Neural progenitor cell (in vitro differentiated cells): ENCODE measurements around the gene MPRIP. TPM values are rescaled to one million over a fixed set of nuclear protein-coding genes. Genes with fewer than 3 reads are reported as not detected.

Experiments used
- DNase-seq: peaks from one replicate; pipeline ENCODE4 v3.0.0-alpha.2; 2016; ENCODE audit warnings: low spot score
- H2AFZ ChIP-seq: fragments of 200-600 bp; sonication (generic); replicated peaks from 2 replicates; pipeline ENCODE4 v1.6.1; 2016; ENCODE audit warnings: antibody characterized with exemption
- H3F3A ChIP-seq: fragments of 200-600 bp; sonication (generic); 2 replicates; pipeline ENCODE4 v1.6.1; 2016; ENCODE audit warnings: antibody characterized with exemption, low read depth
- H3K27ac ChIP-seq: fragments of 200-600 bp; sonication (generic); 2 replicates; pipeline ENCODE4 v1.5.1; 2016; ENCODE audit warnings: mild to moderate bottlenecking
- H3K27me3 ChIP-seq: fragments of 200-600 bp; sonication (generic); 2 replicates; pipeline ENCODE4 v1.6.1; 2016; ENCODE audit warnings: mild to moderate bottlenecking, moderate library complexity
- H3K36me3 ChIP-seq: fragments of 200-600 bp; sonication (generic); 2 replicates; pipeline ENCODE4 v1.5.1; 2016
- H3K4me1 ChIP-seq: fragments of 200-600 bp; sonication (generic); 2 replicates; pipeline ENCODE4 v1.6.1; 2016; ENCODE audit warnings: mixed run types
- H3K4me2 ChIP-seq: fragments of 200-600 bp; sonication (generic); 2 replicates; pipeline ENCODE4 v1.6.1; 2016
- H3K4me3 ChIP-seq: fragments of 200-600 bp; sonication (generic); 2 replicates; pipeline ENCODE4 v1.5.1; 2016
- H3K79me2 ChIP-seq: fragments of 200-600 bp; sonication (generic); 2 replicates; pipeline ENCODE4 v1.6.1; 2016; ENCODE audit warnings: low read depth
- H3K9ac ChIP-seq: fragments of 200-600 bp; sonication (generic); 2 replicates; pipeline ENCODE4 v1.6.1; 2016
- H3K9me3 ChIP-seq: fragments of 200-600 bp; sonication (generic); 2 replicates; pipeline ENCODE4 v1.5.1; 2016; ENCODE audit warnings: low read depth
- H4K20me1 ChIP-seq: fragments of 200-600 bp; sonication (generic); 2 replicates; pipeline ENCODE4 v1.6.1; 2016; ENCODE audit warnings: low read depth
- H3K27ac Mint-ChIP-seq: 3 replicates; pipeline ENCODE4 v1.8.0; 2021; ENCODE audit warnings: mixed read lengths
- H3K27me3 Mint-ChIP-seq: 2 replicates; pipeline ENCODE4 v1.8.0; 2022; ENCODE audit warnings: low read depth, mild to moderate bottlenecking, inconsistent platforms, moderate library complexity, mixed read lengths; ENCODE audit not compliant: insufficient read depth
- H3K36me3 Mint-ChIP-seq: 3 replicates; pipeline ENCODE4 v1.8.0; 2021; ENCODE audit warnings: mixed read lengths
- H3K4me1 Mint-ChIP-seq: 3 replicates; pipeline ENCODE4 v1.8.0; 2021; ENCODE audit warnings: mixed read lengths
- H3K4me3 Mint-ChIP-seq: 3 replicates; pipeline ENCODE4 v1.8.0; 2021; ENCODE audit warnings: mild to moderate bottlenecking, moderate library complexity, mixed read lengths
- H3K9me3 Mint-ChIP-seq: 3 replicates; pipeline ENCODE4 v1.8.0; 2020; ENCODE audit warnings: mixed read lengths
- EZH2 ChIP-seq: fragments of 200-600 bp; sonication (generic); IDR thresholded peaks from 2 replicates; pipeline ENCODE4 v1.6.1; 2017; ENCODE audit warnings: antibody characterized with exemption, mild to moderate bottlenecking, moderate library complexity
- EZH2phosphoT487 ChIP-seq: fragments of 200-600 bp; sonication (generic); IDR thresholded peaks from 2 replicates; pipeline ENCODE4 v1.6.1; 2017; ENCODE audit warnings: antibody characterized with exemption
- total RNA-seq: library from RNA; depleted of rRNA; stranded (reverse); fragments of >200 nt; gene quantifications from 2 replicates; pipeline ENCODE4 v1.2.3, GENCODE V29; 2015; ENCODE audit warnings: low replicate concordance
- TF ChIP-seq, protein P1 (sequence below): fragments of 200-600 bp; sonication (generic); IDR thresholded peaks from 2 replicates; pipeline ENCODE4 v1.5.1; 2017; ENCODE audit warnings: antibody characterized with exemption, mild to moderate bottlenecking

Gene MPRIP
- total RNA-seq, 1 donor from 2014 or later: 42.1 TPM

DNA sequence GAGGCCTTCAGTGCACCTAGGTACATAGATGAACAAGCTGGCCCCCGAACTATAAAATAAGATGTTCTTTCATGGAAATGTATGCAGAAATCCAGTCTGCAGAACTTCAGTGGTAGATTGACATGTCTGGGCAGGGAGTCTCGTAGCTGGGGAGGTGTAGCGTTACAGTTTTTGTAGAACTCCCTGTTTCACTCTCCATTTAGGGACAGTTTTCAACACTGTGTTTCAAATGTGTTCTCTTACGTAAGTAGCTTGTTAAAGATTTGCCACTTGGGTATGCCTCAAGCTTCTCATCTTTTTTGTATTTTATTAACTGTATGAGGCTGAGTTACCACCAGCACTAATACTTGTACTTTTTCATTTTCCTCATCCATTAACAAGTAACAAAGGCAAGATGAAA is 117.3 kb downstream of the MPRIP start:
- Histone ChIP-seq H3K27ac (no peak overlapping the region), H3K36me3 (no peaks in the 10 kb centered on the region), H2AFZ (no peak overlapping the region), H3K4me1 (no peaks in the 10 kb centered on the region), H3K4me2 (no peak overlapping the region), H3K4me3 (no peak overlapping the region), H4K20me1 (peaks cover 8% of the 10 kb centered on the region), H3K79me2 (no peaks in the 10 kb centered on the region), H3F3A (no peaks in the 10 kb centered on the region), H3K27me3 (no peaks in the 10 kb centered on the region), H3K9me3 (no peaks in the 10 kb centered on the region), H3K9ac (no peak overlapping the region)
- H3K36me3 Mint-ChIP-seq: peaks cover 22% of the 10 kb centered on the region
- H3K4me3 Mint-ChIP-seq: no peak overlapping the region
- TF ChIP-seq, protein P1, sequence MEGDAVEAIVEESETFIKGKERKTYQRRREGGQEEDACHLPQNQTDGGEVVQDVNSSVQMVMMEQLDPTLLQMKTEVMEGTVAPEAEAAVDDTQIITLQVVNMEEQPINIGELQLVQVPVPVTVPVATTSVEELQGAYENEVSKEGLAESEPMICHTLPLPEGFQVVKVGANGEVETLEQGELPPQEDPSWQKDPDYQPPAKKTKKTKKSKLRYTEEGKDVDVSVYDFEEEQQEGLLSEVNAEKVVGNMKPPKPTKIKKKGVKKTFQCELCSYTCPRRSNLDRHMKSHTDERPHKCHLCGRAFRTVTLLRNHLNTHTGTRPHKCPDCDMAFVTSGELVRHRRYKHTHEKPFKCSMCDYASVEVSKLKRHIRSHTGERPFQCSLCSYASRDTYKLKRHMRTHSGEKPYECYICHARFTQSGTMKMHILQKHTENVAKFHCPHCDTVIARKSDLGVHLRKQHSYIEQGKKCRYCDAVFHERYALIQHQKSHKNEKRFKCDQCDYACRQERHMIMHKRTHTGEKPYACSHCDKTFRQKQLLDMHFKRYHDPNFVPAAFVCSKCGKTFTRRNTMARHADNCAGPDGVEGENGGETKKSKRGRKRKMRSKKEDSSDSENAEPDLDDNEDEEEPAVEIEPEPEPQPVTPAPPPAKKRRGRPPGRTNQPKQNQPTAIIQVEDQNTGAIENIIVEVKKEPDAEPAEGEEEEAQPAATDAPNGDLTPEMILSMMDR: no peak
- TF ChIP-seq EZH2phosphoT487: no peak
- no peak for TF ChIP-seq EZH2
- no peaks in the 10 kb centered on the region for H3K9me3 Mint-ChIP-seq
- no peak for DNase-seq
- H3K27me3 Mint-ChIP-seq: peaks cover 5% of the 10 kb centered on the region
- no peak overlapping the region for H3K27ac Mint-ChIP-seq
- H3K4me1 Mint-ChIP-seq: peaks cover 2% of the 10 kb centered on the region

DNA sequence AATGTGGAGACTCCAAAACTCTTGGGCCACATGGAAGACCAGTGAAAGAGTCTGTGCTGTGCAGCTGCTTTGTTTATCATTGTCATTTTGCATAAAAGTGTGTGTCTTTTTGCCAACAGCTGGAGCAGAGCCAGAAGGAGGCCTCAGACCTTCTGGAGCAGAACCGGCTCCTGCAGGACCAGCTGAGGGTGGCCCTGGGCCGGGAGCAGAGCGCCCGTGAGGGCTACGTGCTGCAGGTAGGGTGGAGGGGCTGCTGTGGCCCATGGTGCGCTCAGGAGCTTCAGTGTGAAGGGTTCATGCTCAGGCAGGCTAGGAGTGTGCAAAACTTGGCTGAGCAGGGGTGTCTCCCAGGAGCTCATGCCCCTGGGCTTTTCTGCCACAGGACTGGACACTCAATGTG is 118.9 kb downstream of the MPRIP start:
- Histone ChIP-seq H3K36me3 (no peaks in the 10 kb centered on the region), H3F3A (no peaks in the 10 kb centered on the region), H3K4me1 (no peaks in the 10 kb centered on the region), H3K9me3 (no peaks in the 10 kb centered on the region), H3K79me2 (no peaks in the 10 kb centered on the region), H3K4me2 (no peak overlapping the region), H3K4me3 (no peak overlapping the region), H3K9ac (no peak overlapping the region), H3K27me3 (no peaks in the 10 kb centered on the region), H4K20me1 (peaks cover 8% of the 10 kb centered on the region), H3K27ac (no peak overlapping the region), H2AFZ (no peak overlapping the region)
- H3K36me3 Mint-ChIP-seq: peaks cover 23% of the 10 kb centered on the region
- H3K9me3 Mint-ChIP-seq: no peaks in the 10 kb centered on the region
- peaks cover 5% of the 10 kb centered on the region for H3K27me3 Mint-ChIP-seq
- no peak overlapping the region for H3K27ac Mint-ChIP-seq
- TF ChIP-seq, protein P1: no peak
- no peak for DNase-seq
- H3K4me3 Mint-ChIP-seq: no peak overlapping the region
- peaks cover 2% of the 10 kb centered on the region for H3K4me1 Mint-ChIP-seq

DNA sequence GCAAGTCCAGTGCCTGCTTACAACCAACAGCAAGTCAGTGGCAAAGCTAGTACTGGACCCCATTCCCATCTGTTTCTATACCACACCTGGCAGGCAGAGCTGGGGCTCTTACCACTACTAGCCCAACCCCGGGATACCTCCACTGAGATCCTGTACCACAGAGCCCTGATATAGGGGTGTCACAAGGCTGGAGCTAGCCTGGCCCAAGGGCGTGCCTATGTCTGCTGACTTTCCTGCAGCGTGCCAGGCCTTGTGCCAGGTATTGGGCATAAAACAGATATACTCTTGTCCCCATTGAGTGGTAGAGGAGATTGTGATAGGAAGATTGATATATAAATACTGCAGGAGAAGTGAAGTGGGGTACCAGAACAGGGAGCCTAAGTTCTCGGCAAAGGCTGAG is 119.5 kb downstream of the MPRIP start:
- Mint-ChIP-seq H3K36me3 (peaks cover 21% of the 10 kb centered on the region), H3K27ac (no peak overlapping the region), H3K27me3 (peaks cover 5% of the 10 kb centered on the region), H3K4me3 (no peak overlapping the region), H3K4me1 (peaks cover 2% of the 10 kb centered on the region), H3K9me3 (no peaks in the 10 kb centered on the region)
- Histone ChIP-seq H3K9me3 (no peaks in the 10 kb centered on the region), H3K9ac (no peak overlapping the region), H3F3A (no peaks in the 10 kb centered on the region), H3K27ac (no peak overlapping the region), H3K27me3 (no peaks in the 10 kb centered on the region), H3K4me3 (no peak overlapping the region), H4K20me1 (peaks cover 8% of the 10 kb centered on the region), H3K4me2 (no peak overlapping the region), H3K79me2 (no peaks in the 10 kb centered on the region), H2AFZ (no peak overlapping the region), H3K36me3 (no peaks in the 10 kb centered on the region), H3K4me1 (no peaks in the 10 kb centered on the region)
- TF ChIP-seq EZH2 (no peak), EZH2phosphoT487 (no peak)
- TF ChIP-seq, protein P1: no peak
- no peak for DNase-seq

DNA sequence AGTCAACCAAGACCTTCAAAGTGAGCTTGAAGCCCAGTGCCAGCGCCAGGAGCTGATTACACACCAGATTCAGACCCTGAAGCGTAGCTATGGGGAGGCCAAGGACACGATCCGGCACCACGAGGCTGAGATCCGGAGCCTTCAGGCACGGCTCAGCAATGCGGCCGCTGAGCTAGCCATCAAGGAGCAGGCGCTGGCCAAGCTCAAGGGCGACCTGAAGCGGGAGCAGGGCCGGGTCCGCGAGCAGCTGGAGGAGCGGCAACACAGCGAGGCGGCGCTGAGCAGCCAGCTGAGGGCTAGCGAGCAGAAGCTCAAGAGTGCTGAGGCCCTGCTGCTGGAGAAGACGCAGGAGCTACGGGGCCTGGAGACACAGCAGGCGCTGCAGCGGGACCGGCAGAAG is 121.9 kb downstream of the MPRIP start:
- peaks cover 29% of the 10 kb centered on the region for H3K36me3 Mint-ChIP-seq
- H3K4me3 ChIP-seq: no peak overlapping the region
- H3F3A ChIP-seq: no peaks in the 10 kb centered on the region
- H3K27me3 ChIP-seq: no peaks in the 10 kb centered on the region
- no peak overlapping the region for H3K4me2 ChIP-seq
- H3K27ac Mint-ChIP-seq: no peak overlapping the region
- no peak overlapping the region for H3K4me3 Mint-ChIP-seq
- no peak overlapping the region for H2AFZ ChIP-seq
- DNase-seq: no peak
- peaks cover 8% of the 10 kb centered on the region for H4K20me1 ChIP-seq
- no peaks in the 10 kb centered on the region for H3K9me3 Mint-ChIP-seq
- H3K9me3 ChIP-seq: no peaks in the 10 kb centered on the region
- peaks cover 2% of the 10 kb centered on the region for H3K4me1 Mint-ChIP-seq
- no peak for TF ChIP-seq EZH2phosphoT487
- TF ChIP-seq EZH2: no peak
- TF ChIP-seq, protein P1: no peak
- no peaks in the 10 kb centered on the region for H3K36me3 ChIP-seq
- H3K27ac ChIP-seq: no peak overlapping the region
- H3K27me3 Mint-ChIP-seq: peaks cover 6% of the 10 kb centered on the region
- H3K4me1 ChIP-seq: no peaks in the 10 kb centered on the region
- no peaks in the 10 kb centered on the region for H3K79me2 ChIP-seq
- H3K9ac ChIP-seq: no peak overlapping the region
